Measurements from ENCODE around the gene PPP1R18.
"Not testable (repeated sequence)": the region's sequence is repeated elsewhere in the genome, so short reads cannot be mapped to it uniquely, and the experiment has no call there.

Gene PPP1R18

DNA sequence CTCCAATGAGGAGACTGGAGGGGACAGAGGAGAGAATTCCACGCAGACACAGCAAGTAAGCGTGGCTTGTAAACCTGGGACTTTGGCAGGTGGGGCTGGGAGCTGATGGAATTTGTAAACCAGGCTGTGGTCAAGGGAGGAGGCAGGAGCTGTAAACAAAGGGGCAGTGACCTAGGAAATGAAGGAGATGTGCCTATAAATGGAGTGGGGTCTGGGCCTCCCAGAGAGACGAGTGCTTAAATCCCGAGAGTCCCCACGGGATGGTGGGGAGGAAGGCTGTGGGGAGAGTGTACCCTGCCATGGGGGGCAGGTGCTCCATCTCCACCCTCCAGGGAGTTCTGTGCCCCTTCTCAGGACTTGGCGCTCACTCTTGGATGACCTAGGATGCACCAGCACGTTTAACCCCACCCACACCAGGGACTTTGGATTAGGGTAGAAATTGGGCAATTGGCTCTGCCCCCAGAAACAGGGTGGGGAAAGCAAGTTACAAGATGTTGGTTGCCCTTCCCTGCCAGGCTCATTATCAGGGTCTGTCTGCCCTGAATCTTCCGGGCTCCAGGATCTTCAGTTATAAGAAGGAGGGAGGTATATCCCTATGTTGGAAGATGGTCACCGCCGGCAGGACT, 9.7 kb downstream of the PPP1R18 start:
- TF ChIP-seq, protein P1, sequence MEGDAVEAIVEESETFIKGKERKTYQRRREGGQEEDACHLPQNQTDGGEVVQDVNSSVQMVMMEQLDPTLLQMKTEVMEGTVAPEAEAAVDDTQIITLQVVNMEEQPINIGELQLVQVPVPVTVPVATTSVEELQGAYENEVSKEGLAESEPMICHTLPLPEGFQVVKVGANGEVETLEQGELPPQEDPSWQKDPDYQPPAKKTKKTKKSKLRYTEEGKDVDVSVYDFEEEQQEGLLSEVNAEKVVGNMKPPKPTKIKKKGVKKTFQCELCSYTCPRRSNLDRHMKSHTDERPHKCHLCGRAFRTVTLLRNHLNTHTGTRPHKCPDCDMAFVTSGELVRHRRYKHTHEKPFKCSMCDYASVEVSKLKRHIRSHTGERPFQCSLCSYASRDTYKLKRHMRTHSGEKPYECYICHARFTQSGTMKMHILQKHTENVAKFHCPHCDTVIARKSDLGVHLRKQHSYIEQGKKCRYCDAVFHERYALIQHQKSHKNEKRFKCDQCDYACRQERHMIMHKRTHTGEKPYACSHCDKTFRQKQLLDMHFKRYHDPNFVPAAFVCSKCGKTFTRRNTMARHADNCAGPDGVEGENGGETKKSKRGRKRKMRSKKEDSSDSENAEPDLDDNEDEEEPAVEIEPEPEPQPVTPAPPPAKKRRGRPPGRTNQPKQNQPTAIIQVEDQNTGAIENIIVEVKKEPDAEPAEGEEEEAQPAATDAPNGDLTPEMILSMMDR (IDR thresholded peaks at IDR 0.05; ENCODE audit: low read depth, low read length), result no peak
- no peak overlapping the region for H3K4me3 ChIP-seq (ENCODE audit: low read depth, low read length)

DNA sequence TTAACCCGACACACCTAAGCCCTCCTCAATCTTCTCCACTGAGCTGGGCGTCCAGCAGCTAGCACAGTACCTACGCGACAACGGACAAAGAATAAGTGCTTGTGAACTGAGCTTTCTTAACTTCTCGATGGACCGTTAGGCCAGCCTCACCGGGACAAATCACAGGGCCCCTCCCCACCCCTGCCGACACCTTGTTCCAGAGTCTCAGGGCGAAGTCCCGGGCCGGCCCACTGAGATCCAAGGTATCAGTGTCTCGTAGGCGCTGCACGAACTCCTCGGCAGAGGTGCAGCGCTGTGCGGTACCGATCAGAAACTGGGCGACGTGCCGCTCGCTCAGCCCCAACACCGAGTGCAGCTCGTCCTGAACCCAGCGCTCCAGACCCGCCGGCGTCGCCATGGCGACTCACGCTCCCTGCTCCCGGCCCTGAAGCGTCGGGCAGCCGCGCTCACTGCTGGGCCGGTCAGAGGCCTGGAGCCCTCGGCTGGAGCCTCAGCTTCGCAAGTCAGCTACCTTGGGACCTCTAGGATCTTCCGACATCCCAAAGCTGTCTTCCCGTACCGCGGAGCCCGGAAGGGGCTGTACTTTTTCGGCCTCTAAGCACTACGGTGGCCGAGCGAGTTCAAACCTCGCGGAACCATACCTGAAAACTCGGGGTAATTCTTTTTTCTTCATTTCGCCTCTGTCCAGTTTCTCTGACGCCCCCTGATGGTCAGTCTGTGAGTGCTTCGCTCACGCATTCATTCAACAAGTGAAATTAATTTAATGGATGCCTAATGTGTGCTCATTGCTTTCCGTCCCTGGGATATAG, 13.8 kb downstream of the PPP1R18 start, which contains the start of gene DHX16:
DHX16 (minus strand) TSS at position 562 of the 809 bp plus-strand sequence; CDS start at position 397, 165 bp downstream.
- TF ChIP-seq, protein P1 (IDR thresholded peaks at IDR 0.05; ENCODE audit: low read depth, low read length), result peak; percentile 80
- peak within 1 kb of the TSS; percentile 98 for H3K4me3 ChIP-seq (ENCODE audit: low read depth, low read length)

DNA sequence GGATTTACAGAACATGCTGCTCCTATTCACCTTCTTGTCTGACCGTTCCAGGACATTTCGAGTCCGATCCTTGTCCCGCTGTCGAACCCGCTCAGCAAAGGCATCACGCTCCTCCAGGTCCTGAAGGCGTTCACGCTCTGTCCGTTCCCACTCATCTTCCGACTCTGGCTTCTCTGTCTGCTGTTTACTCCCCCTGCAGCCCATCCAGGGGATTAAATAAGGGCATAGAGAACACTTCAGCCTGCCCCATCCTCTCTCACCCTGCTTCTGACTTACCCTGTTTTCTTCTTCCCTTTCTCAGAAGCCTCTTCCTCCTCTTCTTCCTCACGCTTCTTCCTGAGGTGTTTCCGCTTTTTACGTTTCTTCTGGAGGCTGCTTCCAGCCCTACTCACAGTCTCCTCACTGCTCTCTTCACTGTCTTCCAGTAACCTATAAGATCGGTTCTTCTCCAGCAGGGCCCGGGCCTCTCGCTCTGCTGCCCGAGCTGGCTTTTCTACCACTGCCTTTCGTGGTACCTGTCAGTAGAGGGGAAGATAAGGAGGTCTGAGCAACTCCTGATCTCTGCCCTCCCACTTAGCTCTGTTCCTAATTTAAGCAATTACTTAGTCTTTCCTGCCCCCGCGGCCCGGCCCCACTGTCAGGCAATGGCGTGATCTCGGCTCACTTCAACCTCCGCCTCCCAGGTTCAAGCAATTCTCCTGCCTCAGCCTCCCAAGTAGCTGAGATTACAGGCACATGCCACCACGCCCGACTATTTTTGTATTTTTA, 15.5 kb downstream of the PPP1R18 start:
- TF ChIP-seq, protein P1 (IDR thresholded peaks at IDR 0.05; ENCODE audit: low read depth, low read length), result peak; percentile 6; the same call in 1 of the 2 replicates
- no peak overlapping the region for H3K4me3 ChIP-seq (ENCODE audit: low read depth, low read length)

DNA sequence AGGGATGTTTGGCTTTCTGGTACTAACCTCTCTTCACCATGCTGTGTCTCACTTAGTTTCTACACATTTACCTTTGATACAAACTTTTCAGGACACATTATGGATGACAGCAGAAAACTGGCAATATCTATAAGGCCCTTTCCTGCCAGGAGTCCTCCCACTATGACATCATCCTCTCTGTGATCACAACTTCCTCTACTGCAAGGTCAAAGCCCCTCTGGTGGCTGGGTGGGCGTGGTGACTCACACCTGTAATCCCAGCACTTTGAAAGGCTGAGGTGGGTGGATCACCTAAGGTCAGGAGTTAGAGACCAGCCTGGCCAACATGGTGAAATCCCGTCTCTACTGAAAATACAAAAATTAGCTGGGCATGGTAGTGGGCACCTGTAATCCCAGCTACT, 20.1 kb downstream of the PPP1R18 start:
- not testable (repeated sequence) for H3K4me3 ChIP-seq (ENCODE audit: low read depth, low read length)

DNA sequence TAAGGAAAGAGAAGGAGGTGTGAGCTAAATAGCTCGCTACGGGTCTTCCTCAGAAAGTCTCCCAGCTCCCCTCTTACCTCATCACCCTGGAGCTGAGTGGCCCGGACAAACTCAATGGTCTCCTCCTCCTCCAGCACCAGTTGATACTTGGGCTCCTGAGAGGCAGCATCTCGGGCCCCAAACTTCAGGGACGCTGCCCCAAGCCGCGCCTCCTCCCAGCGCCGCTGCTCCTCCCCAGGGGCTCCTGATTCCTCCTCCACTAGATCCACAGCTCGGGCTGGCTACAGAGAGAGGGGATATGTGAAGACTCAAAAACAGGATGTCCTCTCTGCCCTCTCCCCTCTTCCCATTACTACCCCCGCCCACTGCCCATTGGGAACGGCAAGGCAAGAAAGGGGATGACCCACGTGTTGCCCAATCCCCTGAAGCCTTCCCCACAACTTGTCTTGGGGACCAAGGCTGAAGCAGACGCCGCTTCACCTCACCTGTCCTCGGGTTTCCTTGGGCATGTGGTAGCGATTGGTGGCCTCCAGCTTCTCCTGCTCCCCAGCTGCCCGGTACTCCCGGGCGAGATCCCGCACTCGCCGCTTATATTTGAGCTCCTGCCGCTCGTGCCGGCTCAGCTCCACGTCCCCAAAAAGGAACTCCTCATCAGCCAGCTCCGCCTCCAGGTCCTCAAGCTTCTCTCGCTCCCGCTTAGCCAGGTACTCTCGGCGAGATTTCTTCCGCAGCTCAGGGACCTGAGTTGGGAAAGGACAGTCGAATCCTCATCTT, 21.3 kb downstream of the PPP1R18 start:
- H3K4me3 ChIP-seq (ENCODE audit: low read depth, low read length), result no peak overlapping the region
- TF ChIP-seq, protein P1 (IDR thresholded peaks at IDR 0.05; ENCODE audit: low read depth, low read length), result no peak

DNA sequence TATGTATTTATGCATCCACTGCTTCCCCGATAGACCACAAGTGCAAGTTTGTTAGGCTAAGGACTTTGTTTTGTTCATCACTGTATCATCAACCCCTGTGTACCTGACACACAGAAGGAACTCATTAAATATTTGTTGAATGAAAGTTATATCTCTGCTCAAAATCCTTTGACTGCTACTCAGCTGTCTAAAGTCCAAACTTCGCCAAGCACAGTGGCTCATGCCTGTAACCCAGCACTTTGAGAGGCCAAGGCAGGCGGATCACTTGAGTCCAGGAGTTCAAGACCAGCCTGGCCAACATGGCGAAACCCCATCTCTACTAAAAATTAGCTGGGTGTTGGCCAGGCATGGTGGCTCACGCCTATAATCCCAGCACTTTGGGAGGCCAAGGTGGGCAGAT, 28.5 kb downstream of the PPP1R18 start:
- not testable (repeated sequence) for H3K4me3 ChIP-seq (ENCODE audit: low read depth, low read length)

DNA sequence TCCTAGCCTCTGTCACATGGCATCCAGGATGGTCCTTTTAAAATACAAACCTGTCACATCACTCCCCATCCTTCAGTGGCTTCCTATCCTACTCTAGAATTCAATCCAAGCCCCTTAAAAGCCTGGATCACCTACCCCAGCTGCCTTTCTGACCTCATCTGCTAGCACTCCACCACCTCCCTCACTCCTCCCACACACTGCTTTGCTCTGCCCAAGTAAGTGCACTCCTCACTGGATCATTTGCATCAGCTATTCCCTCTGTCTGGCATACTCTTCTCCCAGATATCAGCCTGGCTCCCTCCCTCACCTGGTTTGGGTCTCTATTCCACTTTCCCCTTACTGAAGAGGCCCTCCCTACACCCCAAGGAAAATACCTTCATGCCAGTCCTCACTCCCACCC, 29.0 kb downstream of the PPP1R18 start:
- H3K4me3 ChIP-seq (ENCODE audit: low read depth, low read length), result no peak overlapping the region
- TF ChIP-seq, protein P1 (IDR thresholded peaks at IDR 0.05; ENCODE audit: low read depth, low read length), result no peak

Measured in WI38 (cell line).